ENCODE measurements around the gene NARF.
"Not testable (repeated sequence)": the region's sequence is repeated elsewhere in the genome, so short reads cannot be mapped to it uniquely, and the experiment has no call there.

Gene NARF

GRCh38 chr17:82458179-82458884 is at the start of gene NARF:
NARF (plus strand) TSS chr17:82458741; CDS start chr17:82458804, 63 bp downstream.
- FAIRE-seq = peak; percentile 77

GRCh38 chr17:82408938-82409318 is 49.6 kb upstream of the NARF start:
- FAIRE-seq = no peak

GRCh38 chr17:82410014-82410716 is 48.4 kb upstream of the NARF start:
- FAIRE-seq = no peak

- FAIRE-seq = no peak
Observed at GRCh38 chr17:82411396-82412053, 47.0 kb upstream of the NARF start.

- not testable (repeated sequence) for FAIRE-seq
Observed at GRCh38 chr17:82412081-82412480, 46.5 kb upstream of the NARF start.

- FAIRE-seq = no peak
Observed at GRCh38 chr17:82412535-82413520, 45.7 kb upstream of the NARF start.

- no peak for FAIRE-seq
Observed at GRCh38 chr17:82414548-82415281, 43.8 kb upstream of the NARF start.

GRCh38 chr17:82415336-82415735 is 43.2 kb upstream of the NARF start:
- FAIRE-seq = no peak

GRCh38 chr17:82415786-82416185 is 42.8 kb upstream of the NARF start:
- no peak for FAIRE-seq

GRCh38 chr17:82416264-82416663 is 42.3 kb upstream of the NARF start:
- no peak for FAIRE-seq

- FAIRE-seq = no peak
Observed at GRCh38 chr17:82416771-82417170, 41.8 kb upstream of the NARF start.

GRCh38 chr17:82418001-82418986 is 40.2 kb upstream of the NARF start, which contains the start of the genes HEXD and OGFOD3:
HEXD (plus strand) TSS chr17:82418347; CDS start chr17:82419800, 1,453 bp downstream.
OGFOD3 (minus strand) TSS chr17:82418586; CDS start chr17:82418485, 101 bp downstream.
- no peak for FAIRE-seq

GRCh38 chr17:82419540-82419939 is 39.0 kb upstream of the NARF start:
- no peak for FAIRE-seq

GRCh38 chr17:82424001-82424862 is 34.3 kb upstream of the NARF start:
- FAIRE-seq = no peak

- no peak for FAIRE-seq
Observed at GRCh38 chr17:82424863-82425159, 33.7 kb upstream of the NARF start.

- FAIRE-seq = no peak
Observed at GRCh38 chr17:82428546-82428945, 30.0 kb upstream of the NARF start.

GRCh38 chr17:82429824-82430223 is 28.7 kb upstream of the NARF start:
- no peak for FAIRE-seq

- FAIRE-seq = no peak
Observed at GRCh38 chr17:82432017-82432416, 26.5 kb upstream of the NARF start.

GRCh38 chr17:82433560-82434215 is 24.9 kb upstream of the NARF start:
- FAIRE-seq = no peak

Data from endometrium (tissue), 2 donors.